ENCODE measurements around the gene MAML2. TPM values are rescaled to one million over a fixed set of nuclear protein-coding genes. Genes with fewer than 3 reads are reported as not detected.

MAML2 gene
- total and polyA plus RNA-seq, 2 of the 8 experiments (the other 6 are each of a cell fraction or from before 2014, with no cell fraction given) = 3.8 to 6.6 TPM

DNA sequence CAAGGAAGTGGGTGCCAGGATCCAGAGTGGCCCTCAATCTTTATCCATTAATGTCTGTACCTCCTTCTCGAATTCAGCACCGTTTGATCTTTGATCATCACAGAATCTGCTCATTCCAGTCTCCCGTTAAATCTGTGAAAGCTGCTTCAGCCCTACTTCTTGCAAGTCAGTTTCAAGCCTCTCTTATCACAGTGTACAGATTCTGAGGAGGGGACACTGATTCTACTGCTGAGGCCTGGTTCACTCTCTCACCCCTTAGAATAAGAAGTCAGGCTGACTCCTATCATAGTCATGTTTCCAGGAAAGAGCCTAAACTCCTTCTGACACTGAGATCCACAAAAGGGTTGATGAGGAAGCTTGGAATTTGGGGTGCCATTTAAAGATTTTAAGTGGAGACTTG lies 39.0 kb downstream of the MAML2 start (continued):
- TF ChIP-seq HDAC6 (IDR thresholded peaks at IDR 0.05; ENCODE audit: low read depth, low read length) (no peak), POLR2AphosphoS5 (IDR thresholded peaks at IDR 0.05; ENCODE audit: low read depth, low read length) (no peak)
- TF ChIP-seq, protein P1, sequence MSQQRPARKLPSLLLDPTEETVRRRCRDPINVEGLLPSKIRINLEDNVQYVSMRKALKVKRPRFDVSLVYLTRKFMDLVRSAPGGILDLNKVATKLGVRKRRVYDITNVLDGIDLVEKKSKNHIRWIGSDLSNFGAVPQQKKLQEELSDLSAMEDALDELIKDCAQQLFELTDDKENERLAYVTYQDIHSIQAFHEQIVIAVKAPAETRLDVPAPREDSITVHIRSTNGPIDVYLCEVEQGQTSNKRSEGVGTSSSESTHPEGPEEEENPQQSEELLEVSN (IDR thresholded peaks at IDR 0.05) = no peak
- TF ChIP-seq, protein P2, sequence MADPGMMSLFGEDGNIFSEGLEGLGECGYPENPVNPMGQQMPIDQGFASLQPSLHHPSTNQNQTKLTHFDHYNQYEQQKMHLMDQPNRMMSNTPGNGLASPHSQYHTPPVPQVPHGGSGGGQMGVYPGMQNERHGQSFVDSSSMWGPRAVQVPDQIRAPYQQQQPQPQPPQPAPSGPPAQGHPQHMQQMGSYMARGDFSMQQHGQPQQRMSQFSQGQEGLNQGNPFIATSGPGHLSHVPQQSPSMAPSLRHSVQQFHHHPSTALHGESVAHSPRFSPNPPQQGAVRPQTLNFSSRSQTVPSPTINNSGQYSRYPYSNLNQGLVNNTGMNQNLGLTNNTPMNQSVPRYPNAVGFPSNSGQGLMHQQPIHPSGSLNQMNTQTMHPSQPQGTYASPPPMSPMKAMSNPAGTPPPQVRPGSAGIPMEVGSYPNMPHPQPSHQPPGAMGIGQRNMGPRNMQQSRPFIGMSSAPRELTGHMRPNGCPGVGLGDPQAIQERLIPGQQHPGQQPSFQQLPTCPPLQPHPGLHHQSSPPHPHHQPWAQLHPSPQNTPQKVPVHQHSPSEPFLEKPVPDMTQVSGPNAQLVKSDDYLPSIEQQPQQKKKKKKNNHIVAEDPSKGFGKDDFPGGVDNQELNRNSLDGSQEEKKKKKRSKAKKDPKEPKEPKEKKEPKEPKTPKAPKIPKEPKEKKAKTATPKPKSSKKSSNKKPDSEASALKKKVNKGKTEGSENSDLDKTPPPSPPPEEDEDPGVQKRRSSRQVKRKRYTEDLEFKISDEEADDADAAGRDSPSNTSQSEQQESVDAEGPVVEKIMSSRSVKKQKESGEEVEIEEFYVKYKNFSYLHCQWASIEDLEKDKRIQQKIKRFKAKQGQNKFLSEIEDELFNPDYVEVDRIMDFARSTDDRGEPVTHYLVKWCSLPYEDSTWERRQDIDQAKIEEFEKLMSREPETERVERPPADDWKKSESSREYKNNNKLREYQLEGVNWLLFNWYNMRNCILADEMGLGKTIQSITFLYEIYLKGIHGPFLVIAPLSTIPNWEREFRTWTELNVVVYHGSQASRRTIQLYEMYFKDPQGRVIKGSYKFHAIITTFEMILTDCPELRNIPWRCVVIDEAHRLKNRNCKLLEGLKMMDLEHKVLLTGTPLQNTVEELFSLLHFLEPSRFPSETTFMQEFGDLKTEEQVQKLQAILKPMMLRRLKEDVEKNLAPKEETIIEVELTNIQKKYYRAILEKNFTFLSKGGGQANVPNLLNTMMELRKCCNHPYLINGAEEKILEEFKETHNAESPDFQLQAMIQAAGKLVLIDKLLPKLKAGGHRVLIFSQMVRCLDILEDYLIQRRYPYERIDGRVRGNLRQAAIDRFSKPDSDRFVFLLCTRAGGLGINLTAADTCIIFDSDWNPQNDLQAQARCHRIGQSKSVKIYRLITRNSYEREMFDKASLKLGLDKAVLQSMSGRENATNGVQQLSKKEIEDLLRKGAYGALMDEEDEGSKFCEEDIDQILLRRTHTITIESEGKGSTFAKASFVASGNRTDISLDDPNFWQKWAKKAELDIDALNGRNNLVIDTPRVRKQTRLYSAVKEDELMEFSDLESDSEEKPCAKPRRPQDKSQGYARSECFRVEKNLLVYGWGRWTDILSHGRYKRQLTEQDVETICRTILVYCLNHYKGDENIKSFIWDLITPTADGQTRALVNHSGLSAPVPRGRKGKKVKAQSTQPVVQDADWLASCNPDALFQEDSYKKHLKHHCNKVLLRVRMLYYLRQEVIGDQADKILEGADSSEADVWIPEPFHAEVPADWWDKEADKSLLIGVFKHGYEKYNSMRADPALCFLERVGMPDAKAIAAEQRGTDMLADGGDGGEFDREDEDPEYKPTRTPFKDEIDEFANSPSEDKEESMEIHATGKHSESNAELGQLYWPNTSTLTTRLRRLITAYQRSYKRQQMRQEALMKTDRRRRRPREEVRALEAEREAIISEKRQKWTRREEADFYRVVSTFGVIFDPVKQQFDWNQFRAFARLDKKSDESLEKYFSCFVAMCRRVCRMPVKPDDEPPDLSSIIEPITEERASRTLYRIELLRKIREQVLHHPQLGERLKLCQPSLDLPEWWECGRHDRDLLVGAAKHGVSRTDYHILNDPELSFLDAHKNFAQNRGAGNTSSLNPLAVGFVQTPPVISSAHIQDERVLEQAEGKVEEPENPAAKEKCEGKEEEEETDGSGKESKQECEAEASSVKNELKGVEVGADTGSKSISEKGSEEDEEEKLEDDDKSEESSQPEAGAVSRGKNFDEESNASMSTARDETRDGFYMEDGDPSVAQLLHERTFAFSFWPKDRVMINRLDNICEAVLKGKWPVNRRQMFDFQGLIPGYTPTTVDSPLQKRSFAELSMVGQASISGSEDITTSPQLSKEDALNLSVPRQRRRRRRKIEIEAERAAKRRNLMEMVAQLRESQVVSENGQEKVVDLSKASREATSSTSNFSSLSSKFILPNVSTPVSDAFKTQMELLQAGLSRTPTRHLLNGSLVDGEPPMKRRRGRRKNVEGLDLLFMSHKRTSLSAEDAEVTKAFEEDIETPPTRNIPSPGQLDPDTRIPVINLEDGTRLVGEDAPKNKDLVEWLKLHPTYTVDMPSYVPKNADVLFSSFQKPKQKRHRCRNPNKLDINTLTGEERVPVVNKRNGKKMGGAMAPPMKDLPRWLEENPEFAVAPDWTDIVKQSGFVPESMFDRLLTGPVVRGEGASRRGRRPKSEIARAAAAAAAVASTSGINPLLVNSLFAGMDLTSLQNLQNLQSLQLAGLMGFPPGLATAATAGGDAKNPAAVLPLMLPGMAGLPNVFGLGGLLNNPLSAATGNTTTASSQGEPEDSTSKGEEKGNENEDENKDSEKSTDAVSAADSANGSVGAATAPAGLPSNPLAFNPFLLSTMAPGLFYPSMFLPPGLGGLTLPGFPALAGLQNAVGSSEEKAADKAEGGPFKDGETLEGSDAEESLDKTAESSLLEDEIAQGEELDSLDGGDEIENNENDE (IDR thresholded peaks at IDR 0.05; ENCODE audit: insufficient replicate concordance, low read length) = no peak
